Hair follicle dermal papilla cell (primary cell): ENCODE results near the gene PLAAT4. TPM values are rescaled to one million over a fixed set of nuclear protein-coding genes. Genes with fewer than 3 reads are reported as not detected.

Experiments
- total RNA-seq: library from RNA; depleted of rRNA; stranded (reverse); fragments of >200 nt; gene quantifications from 2 replicates; pipeline ENCODE4 v1.2.3, GENCODE V29; 2012

Gene PLAAT4
- total RNA-seq, result 6.6 and 7.1 TPM in 2 replicates

DNA sequence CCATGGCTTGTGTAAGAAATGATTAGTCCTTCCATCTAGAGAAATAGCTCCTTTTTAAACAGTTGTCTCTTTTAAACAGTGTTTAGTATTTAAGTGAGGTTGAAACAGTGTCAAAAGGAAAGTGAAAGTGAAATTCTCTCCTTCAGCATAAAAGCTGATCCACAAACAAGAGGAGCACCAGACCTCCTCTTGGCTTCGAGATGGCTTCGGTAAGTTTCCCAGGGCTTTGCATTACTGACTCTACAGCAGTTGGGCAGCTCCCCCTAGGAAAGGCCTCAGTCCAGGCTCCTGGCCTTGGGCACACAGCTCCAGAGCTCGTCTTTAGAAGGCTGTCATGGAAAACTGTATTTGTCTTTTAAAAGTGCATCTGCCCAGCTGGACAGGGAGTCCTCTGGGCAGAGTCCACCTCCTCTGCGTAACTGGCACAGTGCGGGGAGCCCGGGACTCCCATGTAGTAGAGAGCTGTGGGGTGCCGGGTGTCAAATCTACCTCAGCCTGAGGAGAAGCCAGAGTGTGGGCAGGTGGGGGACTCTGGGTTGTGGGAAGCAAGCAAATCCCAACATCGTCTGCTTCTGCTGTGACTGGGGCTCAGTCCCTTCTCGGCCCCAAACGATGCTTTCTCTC lies at the start of gene PLAAT4:
Gene PLAAT4 (plus strand): TSS at position 140 of the 624 bp plus-strand sequence. CDS start 61 bp downstream, at position 201.

DNA sequence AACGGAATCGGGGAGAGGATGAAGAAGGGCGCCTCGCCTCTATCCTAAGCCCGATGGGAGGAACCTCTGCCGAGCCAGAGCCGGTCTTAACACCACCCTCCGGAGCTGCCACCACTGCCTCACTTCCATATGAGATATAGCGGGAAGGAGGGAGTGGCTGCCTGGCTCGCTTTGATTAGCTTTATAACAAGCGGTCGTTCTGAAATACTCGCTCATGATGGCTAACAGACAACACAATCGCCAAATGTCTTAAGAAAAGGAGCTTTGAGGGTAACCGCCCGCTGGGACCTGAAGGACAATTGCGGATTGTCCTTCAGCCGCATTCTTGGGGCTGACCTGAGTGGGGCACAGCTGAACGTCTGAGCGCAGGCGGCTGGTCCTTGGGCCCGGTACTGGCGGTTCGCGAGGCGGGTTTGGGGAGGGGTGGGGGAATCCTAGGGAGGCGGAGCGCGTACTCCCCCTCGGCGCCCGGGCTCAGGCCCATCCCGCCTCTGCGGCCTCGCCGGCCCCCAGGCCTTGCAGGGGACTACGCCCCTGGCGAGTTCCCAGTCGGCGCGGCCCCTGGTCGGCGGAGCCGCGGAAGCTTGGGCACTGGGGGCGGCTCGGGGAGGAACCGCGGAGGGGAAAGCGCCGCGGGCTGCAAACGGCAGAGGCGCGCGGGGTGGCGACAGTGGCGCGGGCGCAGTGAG lies 45.9 kb upstream of the PLAAT4 start, which contains the start of gene PLAAT5:
Gene PLAAT5 (minus strand): TSS at position 617 of the 689 bp plus-strand sequence. CDS start 133 bp downstream, at position 484.

GRCh38 chr11:63505857-63506528 lies 30.6 kb upstream of the PLAAT4 start, which contains the start of gene LGALS12:
LGALS12 (plus strand) TSS chr11:63506084; CDS start chr11:63506459, 375 bp downstream.

DNA sequence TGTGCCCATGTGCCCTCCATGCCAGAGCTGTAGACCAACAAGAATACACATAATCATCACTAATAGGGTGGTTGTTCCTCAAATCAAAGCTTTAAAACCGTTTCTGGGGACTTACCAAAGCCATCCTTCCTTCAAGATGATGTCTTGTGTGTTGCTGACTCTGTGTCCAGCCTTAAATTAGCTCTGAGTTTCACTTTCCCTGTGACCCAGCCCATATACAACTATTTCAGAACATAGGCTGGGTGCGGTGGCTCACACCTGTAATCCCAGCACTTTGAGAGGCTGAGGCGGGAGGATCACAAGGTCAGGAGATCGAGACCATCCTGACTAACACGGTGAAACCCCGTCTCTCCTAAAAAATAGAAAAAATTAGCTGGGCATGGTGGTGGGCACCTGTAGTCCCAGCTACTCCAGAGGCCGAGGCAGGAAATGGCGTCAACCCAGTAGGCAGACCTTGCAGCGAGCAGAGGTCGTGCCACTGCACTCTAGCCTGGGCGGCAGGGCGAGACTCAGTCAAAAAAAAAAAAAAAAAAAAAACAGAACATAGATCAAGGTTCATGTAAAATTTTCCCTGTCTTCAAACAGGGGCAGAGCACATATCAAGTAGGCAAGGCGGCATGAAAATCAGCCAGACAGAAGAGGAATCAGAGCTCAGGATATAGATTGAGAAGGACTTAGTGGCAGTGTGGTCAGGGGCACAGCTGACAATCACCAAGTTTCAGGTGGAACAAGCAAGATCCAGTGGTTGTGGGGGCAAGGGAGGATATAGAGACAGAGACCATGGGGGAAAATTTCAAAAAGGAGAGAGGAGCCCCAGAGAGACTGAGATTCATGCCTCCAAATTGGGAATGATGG lies 26.8 kb downstream of the PLAAT4 start, which contains the start of gene PLAAT2:
Gene PLAAT2 (minus strand): TSS at position 179 of the 855 bp plus-strand sequence. CDS start 55 bp downstream, at position 124.

Other genes with a start within 250 kb of the PLAAT4 start
- gene SLC22A9, start 167.0 kb upstream of the PLAAT4 start, total RNA-seq, result not detected in 2 replicates
- not detected in 2 replicates for gene PLAAT5, start 45.6 kb upstream of the PLAAT4 start, total RNA-seq
- not detected in 2 replicates for gene LGALS12, start 30.7 kb upstream of the PLAAT4 start, total RNA-seq
- gene PLAAT2, start 26.6 kb downstream of the PLAAT4 start, total RNA-seq, result not detected in 2 replicates
- 0.81 and 1.2 TPM in 2 replicates for gene PLAAT3, start 77.6 kb downstream of the PLAAT4 start, total RNA-seq
- gene ATL3, start 134.6 kb downstream of the PLAAT4 start, total RNA-seq, result 210 and 252 TPM in 2 replicates
- gene RTN3, start 144.7 kb downstream of the PLAAT4 start, total RNA-seq, result 68.5 and 73.0 TPM in 2 replicates
- 22.7 and 22.9 TPM in 2 replicates for gene ZFTA, start 232.0 kb downstream of the PLAAT4 start, total RNA-seq